Measurements from ENCODE around the gene PCDHGA7. TPM values are rescaled to one million over a fixed set of nuclear protein-coding genes. Genes with fewer than 3 reads are reported as not detected.

Gene PCDHGA7
- polyA plus RNA-seq, 1 of the 3 experiments (the other 2 are of a cell fraction) = 7.8 TPM

DNA sequence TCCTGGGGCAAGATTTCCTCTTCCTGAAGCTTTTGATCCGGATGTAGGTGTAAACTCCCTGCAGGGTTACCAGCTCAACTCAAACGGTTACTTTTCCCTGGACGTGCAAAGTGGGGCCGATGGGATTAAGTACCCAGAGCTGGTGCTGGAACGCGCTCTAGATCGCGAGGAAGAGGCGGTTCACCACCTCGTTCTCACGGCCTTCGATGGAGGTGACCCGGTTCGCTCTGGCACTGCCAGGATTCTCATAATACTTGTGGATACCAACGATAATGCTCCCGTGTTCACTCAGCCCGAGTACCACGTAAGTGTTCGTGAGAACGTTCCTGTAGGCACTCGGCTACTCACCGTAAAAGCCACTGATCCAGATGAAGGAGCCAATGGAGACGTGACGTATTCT lies 26.9 kb upstream of the PCDHGA7 start:
- H4K20me1 ChIP-seq (ENCODE audit: insufficient read depth) = no peaks in the 10 kb centered on the region

More for the DNA sequence above, 26.9 kb upstream of the PCDHGA7 start:
- Histone ChIP-seq H2AFZ (ENCODE audit: low read depth) (no peak overlapping the region), H3K9ac (no peak overlapping the region), H3K4me3 (ENCODE audit: low read depth in 2 of 2, low read length in 1 of 2) (no peak overlapping the region), H3K36me3 (replicated peaks in 1 of 2; ENCODE audit: control insufficient read depth in 1 of 2, insufficient read depth in 2 of 2, low read length in 1 of 2) (no peaks in the 10 kb centered on the region), H3F3A (replicated peaks; ENCODE audit: insufficient read depth) (no peaks in the 10 kb centered on the region), H3K4me2 (no peak overlapping the region), H3K9me3 (no peaks in the 10 kb centered on the region; the same call in 1 of the 2 replicates), H3K9me2 (no peaks in the 10 kb centered on the region), H3K27ac (ENCODE audit: low read depth in 2 of 2, low read length in 1 of 2) (no peak overlapping the region), H3K79me2 (ENCODE audit: insufficient read depth) (no peaks in the 10 kb centered on the region), H3K4me1 (ENCODE audit: control insufficient read depth in 1 of 2, insufficient read depth in 2 of 2, low read depth in 1 of 2, low read length in 1 of 2) (no peaks in the 10 kb centered on the region), H3K27me3 (ENCODE audit: insufficient read depth) (no peaks in the 10 kb centered on the region)
- ChIA-PET CTCF (interaction anchor here (0.6 to 1.7 kb wide), 10 partner anchors 8 to 211 kb away, joined by 3 to 8 read pairs (median 4); partner anchors contain the start of gene PCDHB6), POLR2A (no interaction called here)
- WGBS (ENCODE audit: low lambda C conversion rate) = 63% methylated on average over 17 of the region's 24 CpGs
- TF ChIP-seq, protein P1, sequence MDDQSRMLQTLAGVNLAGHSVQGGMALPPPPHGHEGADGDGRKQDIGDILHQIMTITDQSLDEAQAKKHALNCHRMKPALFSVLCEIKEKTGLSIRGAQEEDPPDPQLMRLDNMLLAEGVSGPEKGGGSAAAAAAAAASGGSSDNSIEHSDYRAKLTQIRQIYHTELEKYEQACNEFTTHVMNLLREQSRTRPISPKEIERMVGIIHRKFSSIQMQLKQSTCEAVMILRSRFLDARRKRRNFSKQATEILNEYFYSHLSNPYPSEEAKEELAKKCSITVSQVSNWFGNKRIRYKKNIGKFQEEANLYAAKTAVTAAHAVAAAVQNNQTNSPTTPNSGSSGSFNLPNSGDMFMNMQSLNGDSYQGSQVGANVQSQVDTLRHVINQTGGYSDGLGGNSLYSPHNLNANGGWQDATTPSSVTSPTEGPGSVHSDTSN (IDR thresholded peaks at IDR 0.05) = no peak
- no peak for TF ChIP-seq YY1 (IDR thresholded peaks at IDR 0.05; ENCODE audit: low read depth)
- TF ChIP-seq FOXM1 (IDR thresholded peaks at IDR 0.05; ENCODE audit: low read depth) = no peak
- TF ChIP-seq TAF1 (IDR thresholded peaks at IDR 0.05; ENCODE audit: borderline replicate concordance, low read depth, low read length) = no peak
- no peak for TF ChIP-seq EZH2phosphoT487 (IDR thresholded peaks at IDR 0.05; ENCODE audit: borderline replicate concordance, low read depth)
- TF ChIP-seq JUND (IDR thresholded peaks at IDR 0.05) = no peak
- no peak for TF ChIP-seq TCF12 (IDR thresholded peaks at IDR 0.05)
- TF ChIP-seq POLR2AphosphoS5 (IDR thresholded peaks at IDR 0.05; ENCODE audit: low read depth, low read length) = no peak
- TF ChIP-seq EP300 (IDR thresholded peaks at IDR 0.05; ENCODE audit: borderline replicate concordance in 1 of 2, low read depth in 1 of 2, low read length in 1 of 2) = no peak
- TF ChIP-seq RAD21 (IDR thresholded peaks at IDR 0.05; ENCODE audit: low read length) = no peak
- TF ChIP-seq, protein P2, sequence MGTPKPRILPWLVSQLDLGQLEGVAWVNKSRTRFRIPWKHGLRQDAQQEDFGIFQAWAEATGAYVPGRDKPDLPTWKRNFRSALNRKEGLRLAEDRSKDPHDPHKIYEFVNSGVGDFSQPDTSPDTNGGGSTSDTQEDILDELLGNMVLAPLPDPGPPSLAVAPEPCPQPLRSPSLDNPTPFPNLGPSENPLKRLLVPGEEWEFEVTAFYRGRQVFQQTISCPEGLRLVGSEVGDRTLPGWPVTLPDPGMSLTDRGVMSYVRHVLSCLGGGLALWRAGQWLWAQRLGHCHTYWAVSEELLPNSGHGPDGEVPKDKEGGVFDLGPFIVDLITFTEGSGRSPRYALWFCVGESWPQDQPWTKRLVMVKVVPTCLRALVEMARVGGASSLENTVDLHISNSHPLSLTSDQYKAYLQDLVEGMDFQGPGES (IDR thresholded peaks at IDR 0.05; ENCODE audit: low read depth, low read length) = no peak
- no peak for TF ChIP-seq FOXJ3 (CRISPR knock-in tag; IDR thresholded peaks at IDR 0.05)
- TF ChIP-seq, protein P3, sequence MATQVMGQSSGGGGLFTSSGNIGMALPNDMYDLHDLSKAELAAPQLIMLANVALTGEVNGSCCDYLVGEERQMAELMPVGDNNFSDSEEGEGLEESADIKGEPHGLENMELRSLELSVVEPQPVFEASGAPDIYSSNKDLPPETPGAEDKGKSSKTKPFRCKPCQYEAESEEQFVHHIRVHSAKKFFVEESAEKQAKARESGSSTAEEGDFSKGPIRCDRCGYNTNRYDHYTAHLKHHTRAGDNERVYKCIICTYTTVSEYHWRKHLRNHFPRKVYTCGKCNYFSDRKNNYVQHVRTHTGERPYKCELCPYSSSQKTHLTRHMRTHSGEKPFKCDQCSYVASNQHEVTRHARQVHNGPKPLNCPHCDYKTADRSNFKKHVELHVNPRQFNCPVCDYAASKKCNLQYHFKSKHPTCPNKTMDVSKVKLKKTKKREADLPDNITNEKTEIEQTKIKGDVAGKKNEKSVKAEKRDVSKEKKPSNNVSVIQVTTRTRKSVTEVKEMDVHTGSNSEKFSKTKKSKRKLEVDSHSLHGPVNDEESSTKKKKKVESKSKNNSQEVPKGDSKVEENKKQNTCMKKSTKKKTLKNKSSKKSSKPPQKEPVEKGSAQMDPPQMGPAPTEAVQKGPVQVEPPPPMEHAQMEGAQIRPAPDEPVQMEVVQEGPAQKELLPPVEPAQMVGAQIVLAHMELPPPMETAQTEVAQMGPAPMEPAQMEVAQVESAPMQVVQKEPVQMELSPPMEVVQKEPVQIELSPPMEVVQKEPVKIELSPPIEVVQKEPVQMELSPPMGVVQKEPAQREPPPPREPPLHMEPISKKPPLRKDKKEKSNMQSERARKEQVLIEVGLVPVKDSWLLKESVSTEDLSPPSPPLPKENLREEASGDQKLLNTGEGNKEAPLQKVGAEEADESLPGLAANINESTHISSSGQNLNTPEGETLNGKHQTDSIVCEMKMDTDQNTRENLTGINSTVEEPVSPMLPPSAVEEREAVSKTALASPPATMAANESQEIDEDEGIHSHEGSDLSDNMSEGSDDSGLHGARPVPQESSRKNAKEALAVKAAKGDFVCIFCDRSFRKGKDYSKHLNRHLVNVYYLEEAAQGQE (IDR thresholded peaks at IDR 0.05; ENCODE audit: low read depth, low read length) = no peak
- no peak for TF ChIP-seq RXRA (IDR thresholded peaks at IDR 0.05; ENCODE audit: borderline replicate concordance, low read depth)
- TF ChIP-seq, protein P4, sequence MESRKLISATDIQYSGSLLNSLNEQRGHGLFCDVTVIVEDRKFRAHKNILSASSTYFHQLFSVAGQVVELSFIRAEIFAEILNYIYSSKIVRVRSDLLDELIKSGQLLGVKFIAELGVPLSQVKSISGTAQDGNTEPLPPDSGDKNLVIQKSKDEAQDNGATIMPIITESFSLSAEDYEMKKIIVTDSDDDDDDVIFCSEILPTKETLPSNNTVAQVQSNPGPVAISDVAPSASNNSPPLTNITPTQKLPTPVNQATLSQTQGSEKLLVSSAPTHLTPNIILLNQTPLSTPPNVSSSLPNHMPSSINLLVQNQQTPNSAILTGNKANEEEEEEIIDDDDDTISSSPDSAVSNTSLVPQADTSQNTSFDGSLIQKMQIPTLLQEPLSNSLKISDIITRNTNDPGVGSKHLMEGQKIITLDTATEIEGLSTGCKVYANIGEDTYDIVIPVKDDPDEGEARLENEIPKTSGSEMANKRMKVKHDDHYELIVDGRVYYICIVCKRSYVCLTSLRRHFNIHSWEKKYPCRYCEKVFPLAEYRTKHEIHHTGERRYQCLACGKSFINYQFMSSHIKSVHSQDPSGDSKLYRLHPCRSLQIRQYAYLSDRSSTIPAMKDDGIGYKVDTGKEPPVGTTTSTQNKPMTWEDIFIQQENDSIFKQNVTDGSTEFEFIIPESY (IDR thresholded peaks at IDR 0.05; ENCODE audit: borderline replicate concordance, low read depth) = no peak
- no peak for TF ChIP-seq MXI1 (IDR thresholded peaks at IDR 0.05; ENCODE audit: low read depth, low read length)
- DNase-seq = no peak

Measured in SK-N-SH (cell line).